GM18499 (cell line): ENCODE measurements around the gene C9orf85.
A peak's percentile ranks its signal among the peaks of the same experiment; 100 is the strongest.

Experiments
- ATAC-seq: cut with Tn5 transposase; IDR thresholded peaks from one replicate; pipeline ENCODE4 v1.9.1; 2021; ENCODE audit warnings: moderate number of reproducible peaks; ENCODE audit not compliant: insufficient read depth, unreplicated experiment

C9orf85 gene

GRCh38 chr9:71901695-71902597, 9.5 kb upstream of the C9orf85 start:
- no peak for ATAC-seq

GRCh38 chr9:71904076-71904475, 7.4 kb upstream of the C9orf85 start:
- ATAC-seq: no peak

GRCh38 chr9:71908825-71909224, 2.6 kb upstream of the C9orf85 start:
- no peak for ATAC-seq

- no peak for ATAC-seq
These were observed 1.4 kb upstream of the C9orf85 start for GRCh38 chr9:71909887-71910649.

- peak; percentile 1 for ATAC-seq
These were observed 784 bp upstream of the C9orf85 start for GRCh38 chr9:71910650-71911060.

GRCh38 chr9:71911908-71912335, 483 bp downstream of the C9orf85 start:
- ATAC-seq: no peak

- ATAC-seq: no peak
These were observed 4.1 kb downstream of the C9orf85 start for GRCh38 chr9:71915495-71915894.

- peak; percentile 57 for ATAC-seq
These were observed 5.5 kb downstream of the C9orf85 start for GRCh38 chr9:71916834-71917534.

- ATAC-seq: no peak
These were observed 7.0 kb downstream of the C9orf85 start for GRCh38 chr9:71918419-71918818.

- ATAC-seq: no peak
These were observed 9.2 kb downstream of the C9orf85 start for GRCh38 chr9:71920456-71921189.

- no peak for ATAC-seq
These were observed 9.9 kb downstream of the C9orf85 start for GRCh38 chr9:71921190-71921814.

GRCh38 chr9:71924576-71924975, 13.1 kb downstream of the C9orf85 start:
- ATAC-seq: no peak

- ATAC-seq: no peak
These were observed 14.4 kb downstream of the C9orf85 start for GRCh38 chr9:71925834-71926233.

- ATAC-seq: no peak
These were observed 16.9 kb downstream of the C9orf85 start for GRCh38 chr9:71928376-71928775.

GRCh38 chr9:71928806-71929205, 17.4 kb downstream of the C9orf85 start:
- ATAC-seq: no peak

GRCh38 chr9:71929223-71929622, 17.8 kb downstream of the C9orf85 start:
- ATAC-seq: no peak

GRCh38 chr9:71929791-71930440, 18.5 kb downstream of the C9orf85 start:
- ATAC-seq: no peak

GRCh38 chr9:71931166-71931565, 19.7 kb downstream of the C9orf85 start:
- no peak for ATAC-seq

GRCh38 chr9:71936066-71936465, 24.6 kb downstream of the C9orf85 start:
- no peak for ATAC-seq
